Endothelial cell of umbilical vein (primary cell): ENCODE measurements around the gene KRTAP17-1. TPM values are rescaled to one million over a fixed set of nuclear protein-coding genes. Genes with fewer than 3 reads are reported as not detected.

Experiments used
- BruUV-seq: library from RNA; stranded (reverse); fragments of 400-500 nt; replicated peaks from 2 replicates; lab custom pipeline; 2021; lab: Mats Ljungman, UMichigan
- CTCF ChIA-PET: fragments of 300-600, 350-600 bp; sonication (Branson Sonifier 250); formaldehyde crosslinking; loops from one replicate; lab custom pipeline; 2021; ENCODE audit warnings: antibody characterized with exemption, inconsistent platforms; lab: Charles Lee
- POLR2A ChIA-PET: fragments of 300-600, 350-600 bp; sonication (Branson Sonifier 250); formaldehyde crosslinking; loops from one replicate; lab custom pipeline; 2021; ENCODE audit warnings: antibody characterized with exemption, inconsistent platforms; lab: Charles Lee
- DNase-seq: peaks from one replicate; pipeline ENCODE4 v3.0.0-alpha.2; 2011; ENCODE audit warnings: low read depth, low spot score
- FAIRE-seq: peaks from 2 replicates; lab custom pipeline; 2011; peaks lifted over from hg19 to GRCh38; lab: Jason Lieb, UNC
- H2AFZ ChIP-seq: 2 replicates; pipeline ENCODE4 v1.6.0; 2012; ENCODE audit warnings: low read depth, low read length, control low read depth, inconsistent platforms
- H3K27ac ChIP-seq: 2 replicates; pipeline ENCODE4 v1.5.1; 2011; ENCODE audit warnings: low read depth, mild to moderate bottlenecking, control low read depth, low read length, moderate library complexity; ENCODE audit not compliant: insufficient read depth
- H3K27me3 ChIP-seq, 2 experiments: 2 replicates each; pipeline versions ENCODE4 v1.6.0 to v1.6.1; 2011; ENCODE audit warnings: low read length in 2 of 2, mixed read lengths in 1 of 2; ENCODE audit not compliant: control insufficient read depth in 2 of 2, insufficient read depth in 2 of 2
- H3K36me3 ChIP-seq, 2 experiments: 2 replicates in 1 of 2; 3 replicates in 1 of 2; pipeline ENCODE4 v1.5.1; 2011; ENCODE audit warnings: low read length in 2 of 2, mild to moderate bottlenecking in 1 of 2, moderate library complexity in 1 of 2; ENCODE audit not compliant: control insufficient read depth in 2 of 2, insufficient read depth in 2 of 2; ENCODE audit errors: extremely low read depth in 1 of 2
- H3K4me1 ChIP-seq: 3 replicates; pipeline ENCODE4 v1.5.1; 2011; ENCODE audit warnings: mild to moderate bottlenecking, low read length; ENCODE audit not compliant: control insufficient read depth, insufficient read depth; ENCODE audit errors: extremely low read depth
- H3K4me2 ChIP-seq: 2 replicates; pipeline ENCODE4 v1.6.1; 2011; ENCODE audit warnings: low read length, control low read depth, mixed read lengths; ENCODE audit not compliant: insufficient read depth
- H3K4me3 ChIP-seq, 3 experiments: fragments of 200-600 bp in 1 of 3; sonication (generic), shearing (Covaris generic) in 1 of 3; replicated peaks in 1 of 3; 2 replicates each; pipeline ENCODE4 v1.5.1; 2011 to 2016; ENCODE audit warnings: control low read depth in 3 of 3, low read length in 3 of 3, mild to moderate bottlenecking in 2 of 3, inconsistent platforms in 1 of 3, low read depth in 1 of 3, moderate library complexity in 1 of 3; ENCODE audit not compliant: insufficient read depth in 1 of 3
- H3K79me2 ChIP-seq: 2 replicates; pipeline ENCODE4 v1.6.0; 2012; ENCODE audit warnings: low read length, inconsistent platforms; ENCODE audit not compliant: control insufficient read depth, insufficient read depth
- H3K9ac ChIP-seq: replicated peaks from 2 replicates; pipeline ENCODE3; 2011; ENCODE audit warnings: low read length, control low read depth; ENCODE audit not compliant: insufficient read depth; ENCODE audit errors: extremely low read depth
- H3K9me1 ChIP-seq: replicated peaks from 3 replicates; pipeline ENCODE4 v1.6.0; 2011; ENCODE audit warnings: mild to moderate bottlenecking, low read length; ENCODE audit not compliant: control insufficient read depth, insufficient read depth; ENCODE audit errors: extremely low read depth
- H3K9me3 ChIP-seq: replicated peaks from 2 replicates; pipeline ENCODE4 v1.5.1; 2012; ENCODE audit warnings: low read length, inconsistent platforms; ENCODE audit not compliant: control insufficient read depth, insufficient read depth
- H4K20me1 ChIP-seq: replicated peaks from 2 replicates; pipeline ENCODE3; 2011; ENCODE audit warnings: mild to moderate bottlenecking, low read length; ENCODE audit not compliant: control insufficient read depth, insufficient read depth; ENCODE audit errors: extremely low read depth
- CTCF ChIP-seq, 2 donors: IDR thresholded peaks; 1 replicate in 1 of 2; 2 replicates in 1 of 2; pipeline ENCODE4 v1.5.1; 2011; ENCODE audit warnings: low read length in 2 of 2, mild to moderate bottlenecking in 2 of 2, moderate library complexity in 2 of 2, control low read depth in 1 of 2, inconsistent platforms in 1 of 2, low read depth in 1 of 2; ENCODE audit not compliant: insufficient read depth in 1 of 2; ENCODE audit errors: extremely low read depth in 1 of 2
- EZH2 ChIP-seq: IDR thresholded peaks from 2 replicates; pipeline ENCODE4 v1.6.1; 2012; ENCODE audit warnings: borderline replicate concordance, low read depth, mild to moderate bottlenecking, moderate library complexity, low read length, inconsistent platforms; ENCODE audit not compliant: severe bottlenecking
- FOS ChIP-seq: IDR thresholded peaks from 2 replicates; pipeline ENCODE4 v1.6.1; 2011; ENCODE audit warnings: mild to moderate bottlenecking, low read length, moderate library complexity, borderline replicate concordance; ENCODE audit not compliant: insufficient read depth
- GATA2 ChIP-seq: IDR thresholded peaks from 2 replicates; pipeline ENCODE4 v1.7.0; 2011; ENCODE audit warnings: low read depth, mild to moderate bottlenecking, moderate library complexity, mixed read lengths, low read length; ENCODE audit not compliant: insufficient read length, insufficient read depth
- JUN ChIP-seq: IDR thresholded peaks from 2 replicates; pipeline ENCODE4 v1.6.1; 2011; ENCODE audit warnings: borderline replicate concordance, low read depth; ENCODE audit not compliant: insufficient read length, insufficient read depth
- MYC ChIP-seq: IDR thresholded peaks from one replicate; pipeline ENCODE4 v1.6.1; 2011; ENCODE audit warnings: mild to moderate bottlenecking, low read depth, low read length
- POLR2A ChIP-seq: IDR thresholded peaks from 2 replicates; pipeline ENCODE4 v1.6.1; 2012; ENCODE audit warnings: low read depth, mild to moderate bottlenecking, control low read depth, low read length
- POLR2AphosphoS5 ChIP-seq: IDR thresholded peaks from 2 replicates; pipeline ENCODE4 v1.6.1; 2012; ENCODE audit warnings: low read depth, mild to moderate bottlenecking, control low read depth, low read length, moderate library complexity; ENCODE audit not compliant: insufficient read depth
- dilution Hi-C: fragments of 300-500 bp; cut with MboI; formaldehyde crosslinking; loops from one replicate; pipeline ENCODE4 v1.15.0; 2019; ENCODE audit warnings: low sequenced_read_pairs; ENCODE audit not compliant: extremely low pct_ligation_motif_present
- intact Hi-C: fragments of 100-400 bp; cut with micrococcal nuclease; formaldehyde crosslinking; loops from one replicate; pipeline ENCODE4 v1.10.0; 2022
- polyA plus RNA-seq, 4 experiments: library from polyadenylated mRNA; depleted of rRNA in 3 of 4; stranded (reverse) in 3 of 4; unstranded in 1 of 4; fragments of >200 nt; gene quantifications; 2 replicates each; pipeline versions ENCODE4 v1.2.1 to v1.2.3, GENCODE V29; 2011 to 2012; ENCODE audit warnings: missing spikeins in 1 of 4
- total RNA-seq: library from RNA; stranded (reverse); gene quantifications from 2 replicates; pipeline ENCODE4 v1.2.3, GENCODE V29; 2021
- TF ChIP-seq, protein P1 (sequence below): IDR thresholded peaks from 2 replicates; pipeline ENCODE4 v1.6.1; 2011; ENCODE audit not compliant: insufficient read depth, insufficient read length

The KRTAP17-1 gene
- total and polyA plus RNA-seq, 2 donors (not counting 3 experiments of a cell fraction or from before 2014, with no cell fraction given): not detected

- no peaks in the 10 kb centered on the region for H4K20me1 ChIP-seq
- no peaks in the 10 kb centered on the region for H3K36me3 ChIP-seq
- dilution Hi-C loops: no loop called here
- H3K4me3 ChIP-seq: no peak overlapping the region
- H3K79me2 ChIP-seq: no peaks in the 10 kb centered on the region
- TF ChIP-seq FOS (no peak), EZH2 (no peak), MYC (no peak), POLR2AphosphoS5 (no peak), GATA2 (no peak), CTCF (IDR thresholded peaks at IDR 0.05; ENCODE audit: extremely low read depth in 1 of 2, insufficient read depth in 1 of 2, low read depth in 1 of 2, low read length in 2 of 2) (no peak), JUN (no peak), POLR2A (no peak)
- TF ChIP-seq, protein P1, sequence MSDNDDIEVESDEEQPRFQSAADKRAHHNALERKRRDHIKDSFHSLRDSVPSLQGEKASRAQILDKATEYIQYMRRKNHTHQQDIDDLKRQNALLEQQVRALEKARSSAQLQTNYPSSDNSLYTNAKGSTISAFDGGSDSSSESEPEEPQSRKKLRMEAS: no peak
- H3K27me3 ChIP-seq: no peaks in the 10 kb centered on the region
- FAIRE-seq (no peak), DNase-seq (no peak)
- POLR2A ChIA-PET: no interaction called here
- no peak overlapping the region for H3K27ac ChIP-seq
- CTCF ChIA-PET: no interaction called here
- H3K9me3 ChIP-seq: no peaks in the 10 kb centered on the region
- H3K9ac ChIP-seq: no peak overlapping the region
- H3K9me1 ChIP-seq: no peaks in the 10 kb centered on the region
- no peak overlapping the region for H2AFZ ChIP-seq
- no peaks in the 10 kb centered on the region for H3K4me1 ChIP-seq
- intact Hi-C loops: no loop called here
- no TSS peak for BruUV-seq
- no peak overlapping the region for H3K4me2 ChIP-seq
Observed at GRCh38 chr17:41298458-41299135, 16.9 kb downstream of the KRTAP17-1 start.
